ENCODE data around the gene P2RX4.
A peak's percentile ranks its signal among the peaks of the same experiment; 100 is the strongest.

Gene P2RX4

DNA sequence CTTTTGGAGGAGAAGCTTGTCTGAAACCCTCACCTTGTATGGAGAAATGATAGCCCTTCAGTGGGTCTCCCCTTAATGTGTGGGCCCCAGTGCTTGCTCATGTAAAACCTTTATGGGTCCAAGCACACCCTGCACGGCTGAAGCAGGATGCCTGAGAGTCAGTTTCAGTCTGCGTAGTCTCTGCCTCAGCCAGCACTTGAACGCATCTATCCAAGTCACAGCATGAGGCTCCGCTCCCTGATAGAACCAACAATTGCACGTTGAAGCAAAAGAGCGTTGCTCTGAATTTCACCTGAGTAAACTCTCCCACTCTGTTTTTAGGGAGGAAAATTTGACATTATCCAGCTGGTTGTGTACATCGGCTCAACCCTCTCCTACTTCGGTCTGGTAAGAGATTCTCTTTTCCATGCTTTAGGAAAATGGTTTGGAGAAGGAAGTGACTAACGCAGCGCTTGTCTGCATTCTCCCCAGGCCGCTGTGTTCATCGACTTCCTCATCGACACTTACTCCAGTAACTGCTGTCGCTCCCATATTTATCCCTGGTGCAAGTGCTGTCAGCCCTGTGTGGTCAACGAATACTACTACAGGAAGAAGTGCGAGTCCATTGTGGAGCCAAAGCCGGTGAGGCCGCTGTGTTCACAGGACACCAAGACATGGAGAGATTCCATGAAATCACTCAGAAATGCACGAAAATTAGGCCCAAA lies 33.0 kb upstream of the P2RX4 start:
- no peak overlapping the region for H2BK12ac ChIP-seq (ENCODE audit: low read length)
- DNase-seq, result no peak
- H3K4me1 ChIP-seq (ENCODE audit: control insufficient read depth in 1 of 2, insufficient read depth in 2 of 2, low read length in 2 of 2), result no peaks in the 10 kb centered on the region
- H2BK5ac ChIP-seq (ENCODE audit: low read depth, low read length, poor library complexity), result no peak overlapping the region
- H2AFZ ChIP-seq (ENCODE audit: insufficient read depth, low read length, poor library complexity), result no peak overlapping the region
- no peaks in the 10 kb centered on the region for H3K9me3 ChIP-seq (ENCODE audit: insufficient read depth, low read depth, low read length)
- no peaks in the 10 kb centered on the region for H3K79me1 ChIP-seq (ENCODE audit: low read length)
- H2BK120ac ChIP-seq (ENCODE audit: insufficient read depth, low read length, poor library complexity), result no peak overlapping the region
- no peaks in the 10 kb centered on the region for H3K79me2 ChIP-seq (ENCODE audit: control insufficient read depth, insufficient read depth, low read length, poor library complexity)
- no peak overlapping the region for H3K4ac ChIP-seq (ENCODE audit: low read depth, low read length)
- no peak overlapping the region for H4K12ac ChIP-seq (ENCODE audit: low read depth, low read length)
- no CpG with 5 or more reads among the region's 19 CpGs for WGBS (ENCODE audit: extremely low coverage, insufficient coverage, insufficient read length)
- H3K23ac ChIP-seq (ENCODE audit: low read length), result no peak overlapping the region
- no peaks in the 10 kb centered on the region for H3K27me3 ChIP-seq (ENCODE audit: insufficient read depth, low read length)
- no peak overlapping the region for H3K4me3 ChIP-seq (ENCODE audit: low read depth, low read length)
- H3K36me3 ChIP-seq (ENCODE audit: control insufficient read depth in 1 of 2, insufficient read depth in 2 of 2, low read length in 2 of 2), result no peaks in the 10 kb centered on the region
- no peak overlapping the region for H4K91ac ChIP-seq (ENCODE audit: low read depth, low read length)
- H3K14ac ChIP-seq (ENCODE audit: low read length), result no peak overlapping the region
- H2AK5ac ChIP-seq (ENCODE audit: low read length), result no peak overlapping the region
- no peak overlapping the region for H3K27ac ChIP-seq (ENCODE audit: low read depth, low read length)
- H3K4me2 ChIP-seq (ENCODE audit: low read length), result no peak overlapping the region
- no peak overlapping the region for H4K8ac ChIP-seq (ENCODE audit: low read depth, low read length)
- H3K18ac ChIP-seq (ENCODE audit: low read length), result no peak overlapping the region
- no peak overlapping the region for H3K9ac ChIP-seq (ENCODE audit: low read length)

DNA sequence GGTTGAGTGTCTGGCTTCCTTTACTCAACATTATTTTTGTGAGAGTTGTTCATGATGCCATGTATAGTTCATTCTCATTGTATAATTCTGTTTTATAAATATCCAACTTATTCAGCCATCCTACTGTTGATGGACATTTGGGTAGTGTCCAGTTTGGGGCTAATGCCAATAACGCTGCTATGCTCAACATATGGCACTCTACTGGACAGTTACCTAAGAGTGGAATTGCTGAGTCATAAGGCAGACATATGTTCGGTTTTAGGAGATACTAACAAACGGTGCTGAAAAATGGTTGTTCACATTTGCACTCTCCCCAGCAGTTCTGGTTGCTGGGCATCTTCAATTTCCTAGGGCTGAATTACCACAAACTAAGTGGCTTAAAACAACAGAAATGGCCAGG lies 28.7 kb upstream of the P2RX4 start:
- H2BK12ac ChIP-seq (ENCODE audit: low read length), result no peak overlapping the region
- no peak overlapping the region for H3K18ac ChIP-seq (ENCODE audit: low read length)
- no peak overlapping the region for H4K8ac ChIP-seq (ENCODE audit: low read depth, low read length)
- no peak overlapping the region for H2BK5ac ChIP-seq (ENCODE audit: low read depth, low read length, poor library complexity)
- WGBS (ENCODE audit: extremely low coverage, insufficient coverage, insufficient read length), result no CpG with 5 or more reads among the region's 3 CpGs
- peaks cover 2% of the 10 kb centered on the region for H3K79me1 ChIP-seq (ENCODE audit: low read length)
- H3K4ac ChIP-seq (ENCODE audit: low read depth, low read length), result no peak overlapping the region
- no peak overlapping the region for H4K91ac ChIP-seq (ENCODE audit: low read depth, low read length)
- no peaks in the 10 kb centered on the region for H3K79me2 ChIP-seq (ENCODE audit: control insufficient read depth, insufficient read depth, low read length, poor library complexity)
- H2AFZ ChIP-seq (ENCODE audit: insufficient read depth, low read length, poor library complexity), result no peak overlapping the region
- H2AK5ac ChIP-seq (ENCODE audit: low read length), result no peak overlapping the region
- peaks cover 0 to 4% of the 10 kb centered on the region in 2 experiments for H3K4me1 ChIP-seq (ENCODE audit: control insufficient read depth in 1 of 2, insufficient read depth in 2 of 2, low read length in 2 of 2)
- H3K4me3 ChIP-seq (ENCODE audit: low read depth, low read length), result no peak overlapping the region
- no peaks in the 10 kb centered on the region for H3K9me3 ChIP-seq (ENCODE audit: insufficient read depth, low read depth, low read length)
- H3K27me3 ChIP-seq (ENCODE audit: insufficient read depth, low read length), result no peaks in the 10 kb centered on the region
- H2BK120ac ChIP-seq (ENCODE audit: insufficient read depth, low read length, poor library complexity), result no peak overlapping the region
- H3K4me2 ChIP-seq (ENCODE audit: low read length), result no peak overlapping the region
- no peak overlapping the region for H3K23ac ChIP-seq (ENCODE audit: low read length)
- no peak for DNase-seq
- no peak overlapping the region for H3K14ac ChIP-seq (ENCODE audit: low read length)
- H3K9ac ChIP-seq (ENCODE audit: low read length), result no peak overlapping the region
- H3K36me3 ChIP-seq (ENCODE audit: control insufficient read depth in 1 of 2, insufficient read depth in 2 of 2, low read length in 2 of 2), result no peaks in the 10 kb centered on the region
- H4K12ac ChIP-seq (ENCODE audit: low read depth, low read length), result no peak overlapping the region
- H3K27ac ChIP-seq (ENCODE audit: low read depth, low read length), result no peak overlapping the region

DNA sequence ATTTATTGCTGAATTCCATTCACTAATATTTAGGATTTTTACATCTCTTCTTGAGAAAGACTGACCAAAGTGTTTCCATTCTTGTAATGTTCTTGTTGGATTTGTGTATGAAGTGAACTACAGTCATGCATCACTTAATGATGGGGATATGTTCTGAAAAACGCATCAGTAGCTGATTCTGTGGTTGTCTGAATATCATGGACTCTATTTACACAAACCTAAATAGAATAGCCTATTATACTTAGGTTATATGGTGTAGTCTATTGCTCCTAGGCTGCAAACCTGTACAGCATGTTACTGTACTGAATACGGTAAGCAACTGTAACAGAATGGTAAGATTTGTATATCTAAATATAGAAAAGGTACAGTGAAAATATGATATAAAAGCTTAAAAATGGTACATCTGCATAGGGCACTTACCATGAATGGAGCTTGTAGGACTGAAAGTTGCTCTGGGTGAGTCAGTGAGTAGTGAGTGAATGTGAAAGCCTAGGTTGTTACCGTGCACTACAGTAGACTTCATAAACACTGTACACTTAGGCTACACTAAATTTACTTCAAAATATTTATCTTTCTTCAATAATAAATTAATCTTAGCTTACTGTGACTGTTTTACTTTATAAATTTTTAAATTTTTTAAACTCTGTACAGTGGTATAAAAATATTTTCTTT lies 27.6 kb upstream of the P2RX4 start:
- no CpG with 5 or more reads among the region's 3 CpGs for WGBS (ENCODE audit: extremely low coverage, insufficient coverage, insufficient read length)

DNA sequence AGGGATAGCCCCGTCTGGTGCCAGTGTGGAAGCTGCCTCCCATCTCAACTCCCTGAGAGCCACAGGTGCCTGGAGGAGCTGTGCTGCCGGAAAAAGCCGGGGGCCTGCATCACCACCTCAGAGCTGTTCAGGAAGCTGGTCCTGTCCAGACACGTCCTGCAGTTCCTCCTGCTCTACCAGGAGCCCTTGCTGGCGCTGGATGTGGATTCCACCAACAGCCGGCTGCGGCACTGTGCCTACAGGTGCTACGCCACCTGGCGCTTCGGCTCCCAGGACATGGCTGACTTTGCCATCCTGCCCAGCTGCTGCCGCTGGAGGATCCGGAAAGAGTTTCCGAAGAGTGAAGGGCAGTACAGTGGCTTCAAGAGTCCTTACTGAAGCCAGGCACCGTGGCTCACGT lies 25.5 kb upstream of the P2RX4 start:
- Histone ChIP-seq H4K8ac (ENCODE audit: low read depth, low read length) (peak overlapping the region; percentile 82), H3K79me2 (ENCODE audit: control insufficient read depth, insufficient read depth, low read length, poor library complexity) (no peaks in the 10 kb centered on the region), H3K36me3 (ENCODE audit: control insufficient read depth in 1 of 2, insufficient read depth in 2 of 2, low read length in 2 of 2) (no peaks in the 10 kb centered on the region), H3K27ac (ENCODE audit: low read depth, low read length) (no peak overlapping the region), H2AK5ac (ENCODE audit: low read length) (peak overlapping the region; percentile 47), H3K4me2 (ENCODE audit: low read length) (no peak overlapping the region), H4K12ac (ENCODE audit: low read depth, low read length) (peak overlapping the region; percentile 59), H3K18ac (ENCODE audit: low read length) (peak overlapping the region; percentile 67), H3K4ac (ENCODE audit: low read depth, low read length) (peak overlapping the region; percentile 25), H2BK5ac (ENCODE audit: low read depth, low read length, poor library complexity) (peak overlapping the region; percentile 71), H3K14ac (ENCODE audit: low read length) (peak overlapping the region; percentile 50), H3K27me3 (ENCODE audit: insufficient read depth, low read length) (no peaks in the 10 kb centered on the region), H3K79me1 (ENCODE audit: low read length) (peaks cover 2% of the 10 kb centered on the region), H3K23ac (ENCODE audit: low read length) (no peak overlapping the region), H3K4me1 (ENCODE audit: control insufficient read depth in 1 of 2, insufficient read depth in 2 of 2, low read length in 2 of 2) (peaks cover 0 to 4% of the 10 kb centered on the region in 2 experiments), H3K9ac (ENCODE audit: low read length) (no peak overlapping the region), H3K9me3 (ENCODE audit: insufficient read depth, low read depth, low read length) (no peaks in the 10 kb centered on the region), H4K91ac (ENCODE audit: low read depth, low read length) (peak overlapping the region; percentile 78), H2AFZ (ENCODE audit: insufficient read depth, low read length, poor library complexity) (no peak overlapping the region), H2BK12ac (ENCODE audit: low read length) (peak overlapping the region; percentile 70), H3K4me3 (ENCODE audit: low read depth, low read length) (no peak overlapping the region), H2BK120ac (ENCODE audit: insufficient read depth, low read length, poor library complexity) (peak overlapping the region; percentile 86)
- peak in 1 of 2 donors; percentile 45 for DNase-seq
- WGBS (ENCODE audit: extremely low coverage, insufficient coverage, insufficient read length), result no CpG with 5 or more reads among the region's 15 CpGs

More for the DNA sequence above, 27.6 kb upstream of the P2RX4 start:
- DNase-seq, result no peak
- Histone ChIP-seq H4K12ac (ENCODE audit: low read depth, low read length) (no peak overlapping the region), H2BK12ac (ENCODE audit: low read length) (no peak overlapping the region), H2AK5ac (ENCODE audit: low read length) (no peak overlapping the region), H3K4ac (ENCODE audit: low read depth, low read length) (no peak overlapping the region), H2BK5ac (ENCODE audit: low read depth, low read length, poor library complexity) (no peak overlapping the region), H4K8ac (ENCODE audit: low read depth, low read length) (no peak overlapping the region), H3K4me3 (ENCODE audit: low read depth, low read length) (no peak overlapping the region), H3K14ac (ENCODE audit: low read length) (no peak overlapping the region), H2AFZ (ENCODE audit: insufficient read depth, low read length, poor library complexity) (no peak overlapping the region), H3K4me1 (ENCODE audit: control insufficient read depth in 1 of 2, insufficient read depth in 2 of 2, low read length in 2 of 2) (peaks cover 0 to 4% of the 10 kb centered on the region in 2 experiments), H3K23ac (ENCODE audit: low read length) (no peak overlapping the region), H4K91ac (ENCODE audit: low read depth, low read length) (no peak overlapping the region), H3K27ac (ENCODE audit: low read depth, low read length) (no peak overlapping the region), H3K36me3 (ENCODE audit: control insufficient read depth in 1 of 2, insufficient read depth in 2 of 2, low read length in 2 of 2) (no peaks in the 10 kb centered on the region), H3K79me1 (ENCODE audit: low read length) (peaks cover 2% of the 10 kb centered on the region), H3K27me3 (ENCODE audit: insufficient read depth, low read length) (no peaks in the 10 kb centered on the region), H3K9me3 (ENCODE audit: insufficient read depth, low read depth, low read length) (no peaks in the 10 kb centered on the region), H3K79me2 (ENCODE audit: control insufficient read depth, insufficient read depth, low read length, poor library complexity) (no peaks in the 10 kb centered on the region), H3K9ac (ENCODE audit: low read length) (no peak overlapping the region), H3K18ac (ENCODE audit: low read length) (no peak overlapping the region), H3K4me2 (ENCODE audit: low read length) (no peak overlapping the region), H2BK120ac (ENCODE audit: insufficient read depth, low read length, poor library complexity) (no peak overlapping the region)

Data from trophoblast cell (in vitro differentiated cells and primary cell).